Measurements from ENCODE around the gene PRUNE2. TPM values are rescaled to one million over a fixed set of nuclear protein-coding genes. Genes with fewer than 3 reads are reported as not detected.

The PRUNE2 gene
- total RNA-seq, 1 donor from 2014 or later, result 63.8 TPM

DNA sequence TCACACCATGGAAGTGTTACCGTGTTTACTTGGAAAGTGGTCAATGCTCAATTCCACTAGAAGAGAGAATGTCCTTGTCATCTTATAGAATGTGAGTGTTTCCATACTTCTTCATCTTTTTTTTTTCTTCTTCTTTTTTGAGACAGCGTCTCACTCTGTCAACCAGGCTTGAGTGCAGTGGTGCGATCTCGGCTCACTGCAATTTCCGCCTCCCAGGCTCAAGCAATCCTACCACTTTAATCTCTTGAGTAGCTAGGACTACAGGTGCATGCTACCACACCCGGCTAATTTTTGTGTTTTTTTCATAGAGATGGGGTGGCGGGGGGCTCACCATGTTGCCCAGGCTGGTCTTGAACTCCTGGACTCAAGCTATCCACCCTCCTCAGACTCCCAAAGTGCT lies 278.9 kb downstream of the PRUNE2 start:
- Mint-ChIP-seq H3K27ac (ENCODE audit: unreplicated experiment) (no peak overlapping the region), H3K4me1 (ENCODE audit: low read depth, unreplicated experiment) (no peaks in the 10 kb centered on the region)

DNA sequence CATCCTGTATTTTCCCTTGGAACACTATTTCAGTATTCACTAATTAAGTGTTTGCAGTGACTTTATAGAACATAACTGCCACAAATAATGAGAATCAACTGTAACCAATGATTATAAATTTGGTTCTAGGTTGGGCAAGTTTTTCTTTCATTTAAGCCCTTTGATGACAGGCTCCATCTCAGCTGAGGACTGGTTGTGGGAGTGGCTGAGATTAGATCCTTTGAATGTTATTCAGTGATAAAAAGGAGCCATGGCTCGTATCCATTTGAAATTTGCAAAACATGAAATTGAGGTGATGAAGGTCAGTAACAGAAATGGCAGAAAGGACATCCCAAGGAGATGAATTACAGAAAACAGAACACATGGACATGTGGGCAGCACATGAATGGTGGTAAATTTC lies 279.8 kb downstream of the PRUNE2 start:
- no peaks in the 10 kb centered on the region for H3K4me1 Mint-ChIP-seq (ENCODE audit: low read depth, unreplicated experiment)
- no peak overlapping the region for H3K27ac Mint-ChIP-seq (ENCODE audit: unreplicated experiment)
- DNase-seq, result no peak
- no peaks in the 10 kb centered on the region for H3K27me3 Mint-ChIP-seq (ENCODE audit: unreplicated experiment)
- TF ChIP-seq, protein P1, sequence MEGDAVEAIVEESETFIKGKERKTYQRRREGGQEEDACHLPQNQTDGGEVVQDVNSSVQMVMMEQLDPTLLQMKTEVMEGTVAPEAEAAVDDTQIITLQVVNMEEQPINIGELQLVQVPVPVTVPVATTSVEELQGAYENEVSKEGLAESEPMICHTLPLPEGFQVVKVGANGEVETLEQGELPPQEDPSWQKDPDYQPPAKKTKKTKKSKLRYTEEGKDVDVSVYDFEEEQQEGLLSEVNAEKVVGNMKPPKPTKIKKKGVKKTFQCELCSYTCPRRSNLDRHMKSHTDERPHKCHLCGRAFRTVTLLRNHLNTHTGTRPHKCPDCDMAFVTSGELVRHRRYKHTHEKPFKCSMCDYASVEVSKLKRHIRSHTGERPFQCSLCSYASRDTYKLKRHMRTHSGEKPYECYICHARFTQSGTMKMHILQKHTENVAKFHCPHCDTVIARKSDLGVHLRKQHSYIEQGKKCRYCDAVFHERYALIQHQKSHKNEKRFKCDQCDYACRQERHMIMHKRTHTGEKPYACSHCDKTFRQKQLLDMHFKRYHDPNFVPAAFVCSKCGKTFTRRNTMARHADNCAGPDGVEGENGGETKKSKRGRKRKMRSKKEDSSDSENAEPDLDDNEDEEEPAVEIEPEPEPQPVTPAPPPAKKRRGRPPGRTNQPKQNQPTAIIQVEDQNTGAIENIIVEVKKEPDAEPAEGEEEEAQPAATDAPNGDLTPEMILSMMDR (IDR thresholded peaks at IDR 0.05; ENCODE audit: partially characterized antibody, unreplicated experiment), result no peak
- H3K4me3 Mint-ChIP-seq (ENCODE audit: unreplicated experiment), result no peak overlapping the region
- no peaks in the 10 kb centered on the region for H3K9me3 Mint-ChIP-seq (ENCODE audit: unreplicated experiment)
- H3K36me3 Mint-ChIP-seq (ENCODE audit: unreplicated experiment), result no peaks in the 10 kb centered on the region

More for the DNA sequence above, 278.9 kb downstream of the PRUNE2 start:
- TF ChIP-seq, protein P1 (IDR thresholded peaks at IDR 0.05; ENCODE audit: partially characterized antibody, unreplicated experiment), result no peak
- no peaks in the 10 kb centered on the region for H3K9me3 Mint-ChIP-seq (ENCODE audit: unreplicated experiment)
- H3K36me3 Mint-ChIP-seq (ENCODE audit: unreplicated experiment), result no peaks in the 10 kb centered on the region
- no peak for DNase-seq
- H3K27me3 Mint-ChIP-seq (ENCODE audit: unreplicated experiment), result no peaks in the 10 kb centered on the region
- H3K4me3 Mint-ChIP-seq (ENCODE audit: unreplicated experiment), result no peak overlapping the region

DNA sequence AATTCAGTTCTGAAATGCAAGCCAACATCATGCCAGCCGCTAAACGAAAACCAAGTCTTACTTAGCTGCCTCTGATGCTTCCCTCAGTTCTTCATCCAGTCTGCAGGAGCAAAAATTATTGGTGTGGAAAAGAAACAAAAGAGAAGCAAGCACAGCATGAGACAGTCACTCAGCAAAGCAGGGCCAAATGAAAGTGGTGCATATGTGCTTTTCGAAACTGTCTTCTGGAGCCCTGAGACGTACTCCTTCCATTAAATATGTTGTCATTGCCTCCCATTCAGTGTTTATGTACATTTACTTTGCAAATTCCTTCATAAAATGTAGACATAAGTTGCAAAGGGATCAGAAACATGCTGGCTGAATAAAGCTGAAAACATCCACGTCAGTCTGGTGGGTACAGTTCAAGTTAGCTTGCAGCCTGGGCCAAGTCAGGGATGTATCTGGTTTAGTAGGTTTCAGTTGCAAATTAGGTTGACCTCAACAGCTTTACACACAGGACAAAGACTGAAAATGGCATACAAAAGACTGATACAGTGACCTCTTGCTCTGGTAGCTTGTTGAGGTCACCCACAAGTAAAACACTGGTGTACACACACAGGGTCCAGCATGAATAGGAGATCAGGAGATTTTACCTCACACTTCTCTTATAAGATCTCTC lies 281.4 kb downstream of the PRUNE2 start:
- Mint-ChIP-seq H3K4me1 (ENCODE audit: low read depth, unreplicated experiment) (no peaks in the 10 kb centered on the region), H3K27me3 (ENCODE audit: unreplicated experiment) (no peaks in the 10 kb centered on the region), H3K36me3 (ENCODE audit: unreplicated experiment) (no peaks in the 10 kb centered on the region), H3K27ac (ENCODE audit: unreplicated experiment) (no peak overlapping the region), H3K4me3 (ENCODE audit: unreplicated experiment) (no peak overlapping the region), H3K9me3 (ENCODE audit: unreplicated experiment) (no peaks in the 10 kb centered on the region)
- DNase-seq, result no peak
- TF ChIP-seq, protein P1 (IDR thresholded peaks at IDR 0.05; ENCODE audit: partially characterized antibody, unreplicated experiment), result no peak

DNA sequence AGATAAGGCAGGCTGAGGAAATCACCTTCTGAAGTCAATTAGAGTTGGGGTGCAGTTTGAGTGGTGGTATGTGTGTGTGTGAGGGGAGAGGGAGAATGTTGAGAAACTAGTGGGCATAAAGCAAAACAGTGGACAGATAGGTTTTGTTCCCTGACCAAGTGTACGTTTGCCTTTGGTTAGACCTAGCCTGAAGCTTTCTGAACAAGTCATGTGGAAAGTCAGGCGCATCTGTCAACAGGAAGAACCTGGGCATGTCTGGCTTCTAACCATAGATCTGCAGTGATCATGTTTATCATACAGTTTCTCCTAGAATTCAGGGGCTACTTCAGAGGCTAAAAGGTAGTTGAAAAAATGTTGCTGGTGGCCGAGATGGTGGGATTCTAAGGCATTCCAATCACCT lies 284.9 kb downstream of the PRUNE2 start:
- H3K36me3 Mint-ChIP-seq (ENCODE audit: unreplicated experiment), result no peaks in the 10 kb centered on the region
- H3K27ac Mint-ChIP-seq (ENCODE audit: unreplicated experiment), result no peak overlapping the region
- TF ChIP-seq, protein P1 (IDR thresholded peaks at IDR 0.05; ENCODE audit: partially characterized antibody, unreplicated experiment), result no peak
- DNase-seq, result no peak
- no peaks in the 10 kb centered on the region for H3K9me3 Mint-ChIP-seq (ENCODE audit: unreplicated experiment)
- no peaks in the 10 kb centered on the region for H3K4me1 Mint-ChIP-seq (ENCODE audit: low read depth, unreplicated experiment)
- H3K27me3 Mint-ChIP-seq (ENCODE audit: unreplicated experiment), result no peaks in the 10 kb centered on the region
- H3K4me3 Mint-ChIP-seq (ENCODE audit: unreplicated experiment), result no peak overlapping the region

DNA sequence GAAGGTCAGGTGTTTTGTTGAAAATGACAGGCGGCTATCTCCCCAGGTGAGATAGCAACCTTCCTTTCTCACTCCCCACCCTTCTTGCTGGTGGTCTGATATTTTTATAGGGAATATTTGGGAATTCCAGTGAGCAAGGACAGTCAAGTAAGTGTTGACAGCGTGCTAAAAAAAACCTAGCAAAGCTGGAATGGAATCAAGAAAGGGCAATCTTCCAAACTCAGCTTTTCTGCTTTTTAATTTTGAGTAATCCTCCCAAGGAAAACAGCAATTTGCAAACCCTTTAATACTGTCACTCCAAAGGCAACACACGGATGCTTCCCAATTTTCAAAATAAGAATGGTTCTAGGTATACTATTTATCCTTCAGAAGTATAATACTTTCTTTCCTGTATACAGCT lies 285.3 kb downstream of the PRUNE2 start:
- TF ChIP-seq, protein P1 (IDR thresholded peaks at IDR 0.05; ENCODE audit: partially characterized antibody, unreplicated experiment), result no peak
- H3K4me1 Mint-ChIP-seq (ENCODE audit: low read depth, unreplicated experiment), result no peaks in the 10 kb centered on the region
- no peaks in the 10 kb centered on the region for H3K36me3 Mint-ChIP-seq (ENCODE audit: unreplicated experiment)
- H3K9me3 Mint-ChIP-seq (ENCODE audit: unreplicated experiment), result no peaks in the 10 kb centered on the region
- H3K27ac Mint-ChIP-seq (ENCODE audit: unreplicated experiment), result no peak overlapping the region
- no peaks in the 10 kb centered on the region for H3K27me3 Mint-ChIP-seq (ENCODE audit: unreplicated experiment)
- DNase-seq, result no peak
- H3K4me3 Mint-ChIP-seq (ENCODE audit: unreplicated experiment), result no peak overlapping the region
